NCI-H1930 (cell line): ENCODE data around the gene VIP.
"Not testable (repeated sequence)": the region's sequence is repeated elsewhere in the genome, so short reads cannot be mapped to it uniquely, and the experiment has no call there.

ENCODE experiments used
- DNase-seq, 2 experiments: peaks; one replicate each; lab custom pipeline; 2025; lab: John Stamatoyannopoulos, UW

VIP gene

GRCh38 chr6:152750694-152751093 is at the start of gene VIP:
Gene VIP (plus strand): TSS chr6:152750797. CDS start chr6:152752178, 1,381 bp downstream.
- no peak for DNase-seq

GRCh38 chr6:152701081-152701862 is 49.3 kb upstream of the VIP start:
- no peak for DNase-seq

GRCh38 chr6:152701863-152702401 is 48.7 kb upstream of the VIP start:
- no peak for DNase-seq

GRCh38 chr6:152703750-152704149 is 46.8 kb upstream of the VIP start:
- DNase-seq = not testable (repeated sequence)

- DNase-seq = no peak
Observed at GRCh38 chr6:152705327-152705726, 45.3 kb upstream of the VIP start.

- DNase-seq = no peak
Observed at GRCh38 chr6:152716322-152716721, 34.3 kb upstream of the VIP start.

- DNase-seq = no peak
Observed at GRCh38 chr6:152720974-152721373, 29.6 kb upstream of the VIP start.

- DNase-seq = no peak
Observed at GRCh38 chr6:152721956-152722355, 28.6 kb upstream of the VIP start.

GRCh38 chr6:152723398-152723797 is 27.2 kb upstream of the VIP start:
- no peak for DNase-seq

GRCh38 chr6:152726313-152726712 is 24.3 kb upstream of the VIP start:
- no peak for DNase-seq

- DNase-seq = no peak
Observed at GRCh38 chr6:152727507-152727906, 23.1 kb upstream of the VIP start.

GRCh38 chr6:152734630-152735029 is 16.0 kb upstream of the VIP start:
- no peak for DNase-seq

- DNase-seq = no peak
Observed at GRCh38 chr6:152736687-152737273, 13.8 kb upstream of the VIP start.

- DNase-seq = no peak
Observed at GRCh38 chr6:152745509-152746171, 5.0 kb upstream of the VIP start.

GRCh38 chr6:152746172-152746553 is 4.4 kb upstream of the VIP start:
- DNase-seq = no peak

GRCh38 chr6:152748843-152749242 is 1.8 kb upstream of the VIP start:
- DNase-seq = no peak

- no peak for DNase-seq
Observed at GRCh38 chr6:152749336-152749735, 1.3 kb upstream of the VIP start.

- no peak for DNase-seq
Observed at GRCh38 chr6:152765331-152765730, 14.7 kb downstream of the VIP start.

GRCh38 chr6:152769159-152769558 is 18.6 kb downstream of the VIP start:
- DNase-seq = no peak

GRCh38 chr6:152769993-152770392 is 19.4 kb downstream of the VIP start:
- no peak for DNase-seq

- DNase-seq = no peak
Observed at GRCh38 chr6:152771061-152771687, 20.6 kb downstream of the VIP start.

- no peak for DNase-seq
Observed at GRCh38 chr6:152775428-152775827, 24.8 kb downstream of the VIP start.
